ENCODE results near the gene SMG9.
"Not testable (repeated sequence)": the region's sequence is repeated elsewhere in the genome, so short reads cannot be mapped to it uniquely, and the experiment has no call there.

Gene SMG9

GRCh38 chr19:43691755-43692154 is 63.0 kb downstream of the SMG9 start:
- DNase-seq (ENCODE audit: low read depth): no peak

- no peak for DNase-seq (ENCODE audit: low read depth)
Measured at GRCh38 chr19:43690890-43691289, 63.9 kb downstream of the SMG9 start.

GRCh38 chr19:43690444-43690843 is 64.3 kb downstream of the SMG9 start:
- DNase-seq (ENCODE audit: low read depth): no peak

- no peak for DNase-seq (ENCODE audit: low read depth)
Measured at GRCh38 chr19:43688059-43688701, 66.6 kb downstream of the SMG9 start.

- DNase-seq (ENCODE audit: low read depth): no peak
Measured at GRCh38 chr19:43687660-43687997, 67.1 kb downstream of the SMG9 start.

GRCh38 chr19:43684326-43684725 is 70.4 kb downstream of the SMG9 start:
- DNase-seq (ENCODE audit: low read depth): no peak

GRCh38 chr19:43683905-43684304 is 70.9 kb downstream of the SMG9 start:
- no peak for DNase-seq (ENCODE audit: low read depth)

GRCh38 chr19:43682824-43683661 is 71.7 kb downstream of the SMG9 start:
- DNase-seq (ENCODE audit: low read depth): no peak

GRCh38 chr19:43682269-43682668 is 72.5 kb downstream of the SMG9 start:
- DNase-seq (ENCODE audit: low read depth): not testable (repeated sequence)

GRCh38 chr19:43681821-43682220 is 72.9 kb downstream of the SMG9 start:
- no peak for DNase-seq (ENCODE audit: low read depth)

GRCh38 chr19:43678512-43679261 is 76.1 kb downstream of the SMG9 start:
- no peak for DNase-seq (ENCODE audit: low read depth)

Data from activated T-helper 1 cell treated with Interleukin-2 at 50 U/mL for 16 hours (primary cell).